Measurements from ENCODE around the gene DMXL1. TPM values are rescaled to one million over a fixed set of nuclear protein-coding genes. Genes with fewer than 3 reads are reported as not detected.

The DMXL1 gene
- total RNA-seq, 1 donor from 2014 or later: 33.1 TPM

DNA sequence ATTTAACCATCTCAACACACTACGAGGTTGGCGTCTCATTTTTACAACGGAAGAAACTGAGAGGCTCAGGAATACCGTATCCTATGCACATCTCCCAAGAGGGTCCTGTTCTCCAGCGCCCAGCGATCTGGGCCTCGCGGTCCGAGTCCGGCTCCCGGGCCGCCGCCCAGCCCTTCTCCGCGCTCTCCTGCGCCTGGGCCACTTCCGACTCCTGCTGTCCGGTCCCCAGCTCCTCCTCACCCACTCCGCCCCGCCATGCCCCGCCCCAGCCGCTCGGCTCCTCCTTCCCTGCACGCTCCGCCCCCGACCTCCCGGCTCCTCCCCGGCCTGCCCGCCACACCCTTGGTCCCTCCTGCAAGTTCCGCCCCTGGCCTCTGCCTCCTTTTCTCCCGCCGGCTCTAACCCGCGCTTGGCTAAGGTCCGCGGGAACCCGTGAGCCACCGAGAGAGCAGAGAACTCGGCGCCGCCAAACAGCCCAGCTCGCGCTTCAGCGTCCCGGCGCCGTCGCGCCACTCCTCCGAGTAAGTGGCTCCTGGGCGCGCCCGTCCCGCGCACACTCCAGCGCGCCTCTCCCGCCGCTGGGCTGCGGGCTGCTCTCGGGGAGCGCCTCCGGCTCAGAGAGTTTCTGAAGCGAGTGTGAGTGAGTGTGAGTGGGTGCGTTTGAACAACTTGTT is 197.6 kb downstream of the DMXL1 start:
- DNase-seq (ENCODE audit: extremely low read depth, low read depth, low spot score): no peak

- DNase-seq (ENCODE audit: extremely low read depth, low read depth, low spot score): no peak
Observed at GRCh38 chr5:119269061-119269944, 198.4 kb downstream of the DMXL1 start.

- no peak for DNase-seq (ENCODE audit: extremely low read depth, low read depth, low spot score)
Observed at GRCh38 chr5:119270121-119270565, 199.3 kb downstream of the DMXL1 start.

DNA sequence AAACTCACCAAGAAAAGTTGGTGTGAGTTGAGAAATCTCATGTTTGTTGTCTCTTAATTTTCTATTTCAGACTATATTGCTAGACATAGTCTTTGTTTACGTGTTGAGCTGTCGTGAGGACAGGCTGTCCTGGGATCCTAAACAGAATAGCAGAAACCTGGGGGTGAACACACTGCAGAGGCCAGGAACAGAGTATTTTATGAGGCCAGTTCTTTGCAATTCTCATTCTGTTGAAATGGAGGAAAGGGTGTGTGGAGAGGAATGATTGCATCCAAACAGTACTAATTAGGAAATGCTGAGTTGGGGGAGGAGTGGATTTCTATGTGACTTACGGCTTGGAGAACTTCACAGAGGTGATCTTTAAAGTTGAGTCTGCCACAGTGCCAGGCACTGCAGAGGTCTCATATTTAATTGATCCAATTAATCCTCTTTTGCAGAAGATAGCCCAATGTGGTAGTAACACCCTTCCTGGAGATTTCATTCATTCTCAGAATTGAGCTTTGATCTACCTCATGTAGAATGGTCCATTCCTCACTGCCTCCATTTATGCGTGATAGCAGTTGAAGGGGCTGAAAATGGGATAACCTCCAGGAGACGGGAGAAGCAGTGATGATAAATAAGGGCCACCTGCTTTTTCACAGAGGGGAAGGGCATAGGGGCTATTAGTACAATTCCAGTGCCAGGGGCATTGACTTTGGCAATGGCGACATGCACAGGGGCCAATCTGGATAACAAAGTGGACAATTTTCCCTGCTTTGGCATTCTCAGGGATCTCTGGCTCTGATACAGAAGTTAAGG is 200.3 kb downstream of the DMXL1 start:
- DNase-seq (ENCODE audit: extremely low read depth, low read depth, low spot score): no peak

DNA sequence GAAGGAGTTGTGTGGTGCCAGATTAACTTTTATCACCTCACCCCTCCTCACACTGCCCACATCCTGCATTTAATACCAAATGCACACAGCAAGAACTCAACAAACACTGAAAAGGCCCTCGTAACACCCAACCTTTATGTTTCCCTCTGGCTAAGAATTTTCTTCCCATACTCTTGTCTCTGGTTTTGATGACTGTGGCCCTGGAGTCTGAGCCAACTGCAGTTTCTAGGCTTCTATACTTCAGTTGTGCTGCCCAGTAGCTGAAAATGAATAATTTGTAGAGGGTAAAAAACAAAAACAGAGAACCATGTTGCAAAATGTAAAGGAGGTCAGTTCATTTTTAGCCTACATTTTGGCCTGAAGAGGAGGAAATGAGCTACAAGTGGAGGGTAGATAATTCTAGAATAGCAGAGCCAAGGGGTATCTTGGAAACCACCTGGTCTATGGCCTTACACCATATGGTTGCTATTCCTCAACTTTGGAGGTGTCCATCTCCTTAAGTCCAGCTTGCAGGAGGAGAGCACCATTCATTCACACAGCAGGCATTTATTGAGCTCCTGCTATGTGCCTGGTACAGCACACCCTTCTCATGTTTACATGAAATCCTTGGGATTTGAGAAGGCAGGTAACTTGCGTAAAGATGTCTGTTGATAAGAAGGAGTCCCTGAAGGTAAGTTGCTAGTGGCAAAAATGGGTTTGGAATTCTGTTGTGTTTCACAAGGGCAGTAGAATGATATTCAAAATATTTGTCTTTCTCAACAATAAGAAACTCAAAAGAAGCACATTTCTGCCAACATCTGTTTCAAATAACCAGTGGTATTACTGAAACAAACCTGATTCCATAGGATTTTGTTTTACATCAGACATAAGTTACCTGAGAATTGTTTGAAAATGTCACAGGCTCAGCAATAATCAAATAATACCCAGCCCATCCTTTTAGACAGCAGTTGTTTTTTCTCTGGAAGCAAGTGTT is 201.2 kb downstream of the DMXL1 start:
- no peak for DNase-seq (ENCODE audit: extremely low read depth, low read depth, low spot score)

DNA sequence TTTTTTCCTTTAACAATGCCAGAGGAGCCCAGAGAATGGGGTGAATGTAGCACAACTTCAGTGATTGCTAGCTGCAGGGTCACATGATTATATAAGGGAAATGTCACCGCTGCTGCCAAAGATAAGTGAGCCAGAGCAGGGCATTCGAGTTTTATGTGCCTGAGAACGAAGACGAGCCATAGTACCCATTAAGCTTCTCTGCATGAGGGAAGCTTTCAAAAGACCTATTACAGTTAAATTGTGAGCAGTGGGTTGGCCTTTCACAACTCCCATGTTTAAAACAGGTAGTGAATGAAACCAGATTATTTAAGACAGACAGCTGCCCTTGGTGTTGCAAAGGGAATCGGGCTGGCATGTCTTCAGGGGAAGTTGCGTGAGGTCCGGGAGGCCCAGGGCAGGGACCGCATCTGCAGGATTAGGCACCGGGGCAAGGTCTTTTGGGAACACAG is 202.5 kb downstream of the DMXL1 start:
- no peak for DNase-seq (ENCODE audit: extremely low read depth, low read depth, low spot score)

DNA sequence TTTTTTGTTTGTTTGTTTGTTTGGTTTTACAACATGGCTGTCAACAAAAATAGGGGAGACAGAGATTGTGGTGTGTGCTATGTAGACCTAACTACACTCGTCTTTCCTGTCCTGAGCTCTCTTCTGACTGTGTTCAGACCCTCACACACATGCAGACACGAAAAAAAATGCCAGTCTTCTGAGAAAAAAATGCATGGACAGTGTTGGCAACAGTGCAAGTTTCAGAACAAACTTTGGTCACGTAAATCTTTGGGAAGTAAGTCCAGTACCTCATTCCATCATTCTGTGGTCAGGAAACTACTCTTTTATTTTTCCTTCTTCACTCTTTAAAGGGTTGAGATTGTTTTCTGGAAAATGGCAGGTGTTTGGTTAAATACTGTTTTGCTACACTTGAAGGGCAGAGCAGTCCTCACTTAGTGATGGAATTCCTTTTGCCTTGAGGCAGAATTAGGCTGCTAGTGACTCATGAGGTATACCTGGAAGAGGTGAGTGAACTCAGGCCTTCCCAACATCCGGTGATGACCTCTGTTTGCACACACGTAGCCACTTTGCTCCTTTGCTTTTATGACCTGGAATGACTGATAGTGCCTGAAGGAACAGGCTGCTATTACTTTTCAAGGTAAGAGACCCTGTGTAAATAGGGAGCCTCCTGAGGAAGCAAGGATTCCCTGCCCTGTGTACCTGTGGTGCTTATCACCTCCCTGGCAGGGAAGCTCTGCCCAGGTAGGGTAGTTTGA is 203.3 kb downstream of the DMXL1 start:
- no peak for DNase-seq (ENCODE audit: extremely low read depth, low read depth, low spot score)

DNA sequence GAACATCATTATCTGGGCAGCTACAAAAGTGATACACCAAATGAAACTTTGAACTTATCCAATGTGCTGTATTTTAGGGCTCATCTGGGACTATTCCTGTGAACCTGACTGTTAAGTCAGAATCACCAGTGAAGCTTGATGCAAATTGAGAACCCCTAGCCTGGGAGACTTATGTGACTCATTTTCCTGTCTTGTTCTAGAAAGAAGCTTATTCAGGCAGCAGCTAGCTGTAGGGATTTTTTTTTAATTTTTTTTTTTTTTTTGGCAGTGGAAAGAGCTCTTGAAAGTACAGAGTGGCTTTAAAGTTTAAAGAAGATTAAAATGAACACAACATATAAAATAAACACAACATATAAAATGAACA is 203.9 kb downstream of the DMXL1 start:
- DNase-seq (ENCODE audit: extremely low read depth, low read depth, low spot score): no peak

- DNase-seq (ENCODE audit: extremely low read depth, low read depth, low spot score): no peak
Observed at GRCh38 chr5:119275146-119275545, 204.3 kb downstream of the DMXL1 start.

DNA sequence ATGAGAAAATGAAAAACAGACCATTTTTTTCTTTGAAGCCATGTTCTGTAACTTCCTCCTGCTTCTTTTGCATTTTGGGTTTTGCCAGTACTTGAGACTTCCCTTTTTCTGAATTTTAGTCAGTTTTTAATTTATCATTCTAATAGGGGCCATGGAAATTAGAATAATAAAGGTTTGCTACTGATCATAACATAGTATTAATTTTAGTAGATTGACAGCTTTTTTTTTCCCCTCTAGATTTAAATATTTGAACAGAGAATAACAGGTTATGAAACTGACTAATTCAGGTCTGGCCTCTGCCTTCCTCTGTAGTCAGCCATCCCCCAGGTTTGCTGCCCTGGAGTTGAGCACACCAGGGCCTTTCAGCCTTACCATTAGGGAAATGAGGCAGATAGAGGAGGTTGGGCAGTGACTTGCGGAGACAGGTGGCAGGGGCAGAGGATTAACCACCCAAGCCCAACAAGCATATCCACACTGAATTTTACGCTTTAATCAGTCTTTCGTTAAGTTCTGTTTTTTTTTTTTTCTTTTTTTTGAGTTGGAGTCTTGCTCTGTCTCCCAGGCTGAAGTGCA is 204.8 kb downstream of the DMXL1 start:
- DNase-seq (ENCODE audit: extremely low read depth, low read depth, low spot score): no peak

DNA sequence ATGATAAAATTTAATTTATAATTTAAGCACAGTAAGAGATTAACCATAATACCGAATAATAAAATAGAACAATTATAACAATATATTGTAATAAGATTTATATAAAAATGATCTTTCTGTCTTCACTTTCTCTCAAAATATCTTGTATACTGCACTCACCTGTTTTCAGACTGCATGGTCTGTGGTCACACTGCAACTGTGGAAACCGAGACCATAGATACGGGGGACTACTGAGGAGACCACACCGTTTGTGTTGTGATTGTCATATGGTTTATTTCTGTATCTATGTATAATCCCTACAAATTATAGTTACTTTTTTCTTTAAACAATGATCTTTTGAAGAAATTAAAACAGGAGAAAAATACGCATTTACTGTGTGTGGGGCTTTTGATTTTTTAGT is 206.1 kb downstream of the DMXL1 start:
- no peak for DNase-seq (ENCODE audit: extremely low read depth, low read depth, low spot score)

DNA sequence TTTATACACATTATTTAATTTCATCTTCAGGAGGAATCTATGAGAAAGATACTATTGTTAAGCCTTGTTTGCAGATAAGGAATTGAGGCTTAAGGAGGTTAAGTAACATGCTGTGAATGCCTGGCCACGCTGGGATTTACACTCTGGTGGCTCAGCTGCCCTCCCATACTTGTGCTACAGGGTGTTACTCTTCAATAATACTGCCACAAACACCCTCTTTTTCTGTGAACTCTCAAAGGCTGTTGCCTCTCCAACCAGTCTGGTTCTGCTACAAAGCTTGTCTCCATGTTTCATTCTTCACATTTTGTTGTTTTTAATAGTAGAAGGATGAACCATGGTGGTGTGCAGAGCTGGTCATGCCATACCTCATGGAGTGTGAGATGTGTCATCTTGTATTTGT is 208.2 kb downstream of the DMXL1 start:
- no peak for DNase-seq (ENCODE audit: extremely low read depth, low read depth, low spot score)

DNA sequence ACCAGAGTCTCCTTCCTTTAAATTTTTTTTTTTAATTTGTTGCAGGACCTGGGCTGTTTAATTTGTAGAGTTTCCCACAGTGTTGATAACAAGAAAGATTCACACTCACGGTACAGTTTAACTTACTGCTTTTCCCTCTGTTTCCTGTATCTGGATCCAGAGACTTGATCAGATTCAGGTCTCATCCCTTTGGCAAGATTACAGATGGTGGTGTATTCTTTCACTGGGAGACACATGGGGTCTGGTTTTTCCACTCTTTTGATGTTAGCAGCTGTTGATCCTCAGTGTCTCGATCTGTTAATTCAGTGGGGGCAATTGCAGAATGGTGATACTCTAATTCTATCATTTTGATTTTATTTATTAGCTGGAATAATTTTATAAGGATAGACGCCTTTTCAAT is 209.5 kb downstream of the DMXL1 start:
- no peak for DNase-seq (ENCODE audit: extremely low read depth, low read depth, low spot score)

- no peak for DNase-seq (ENCODE audit: extremely low read depth, low read depth, low spot score)
Observed at GRCh38 chr5:119282628-119283027, 211.7 kb downstream of the DMXL1 start.

- DNase-seq (ENCODE audit: extremely low read depth, low read depth, low spot score): no peak
Observed at GRCh38 chr5:119284031-119284430, 213.1 kb downstream of the DMXL1 start.

DNA sequence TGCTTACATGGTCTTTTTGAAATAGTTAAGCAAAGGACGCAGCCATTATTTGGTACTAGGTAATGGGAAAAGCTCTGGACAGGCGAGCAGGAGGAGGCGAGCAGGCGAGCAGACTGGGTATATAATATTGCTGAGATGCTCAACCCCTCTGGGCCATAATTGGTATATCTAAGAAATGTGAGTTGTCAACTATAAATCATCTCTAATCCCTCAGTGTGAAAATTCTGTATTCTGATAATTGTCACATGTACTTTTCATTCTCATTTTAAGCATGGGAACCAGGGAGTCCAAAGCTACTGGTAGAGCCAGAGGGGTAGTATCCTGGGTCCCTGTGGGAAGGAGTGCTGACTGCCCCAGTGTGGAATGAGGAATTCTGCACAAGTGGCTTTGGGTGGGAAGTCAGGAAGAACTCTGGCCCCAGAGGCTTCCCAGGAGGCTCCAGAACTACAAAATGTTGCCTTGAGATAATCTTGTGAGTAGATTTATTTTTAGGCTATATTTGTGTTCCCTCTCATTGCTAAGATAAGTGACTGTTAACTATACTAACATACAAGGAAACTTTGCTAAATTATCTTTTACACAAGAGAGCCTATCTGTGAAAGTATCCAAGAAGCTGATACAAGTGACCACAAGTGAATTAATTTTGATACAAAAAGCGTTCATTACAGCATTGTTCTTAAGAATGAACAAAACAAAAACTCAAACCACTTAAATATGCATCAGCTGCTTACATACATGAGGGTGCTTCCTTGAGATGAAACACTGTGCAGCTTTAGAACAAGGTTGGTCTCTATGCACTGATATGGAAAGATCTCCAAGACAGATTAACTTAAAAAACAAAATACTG is 214.4 kb downstream of the DMXL1 start:
- DNase-seq (ENCODE audit: extremely low read depth, low read depth, low spot score): no peak

DNA sequence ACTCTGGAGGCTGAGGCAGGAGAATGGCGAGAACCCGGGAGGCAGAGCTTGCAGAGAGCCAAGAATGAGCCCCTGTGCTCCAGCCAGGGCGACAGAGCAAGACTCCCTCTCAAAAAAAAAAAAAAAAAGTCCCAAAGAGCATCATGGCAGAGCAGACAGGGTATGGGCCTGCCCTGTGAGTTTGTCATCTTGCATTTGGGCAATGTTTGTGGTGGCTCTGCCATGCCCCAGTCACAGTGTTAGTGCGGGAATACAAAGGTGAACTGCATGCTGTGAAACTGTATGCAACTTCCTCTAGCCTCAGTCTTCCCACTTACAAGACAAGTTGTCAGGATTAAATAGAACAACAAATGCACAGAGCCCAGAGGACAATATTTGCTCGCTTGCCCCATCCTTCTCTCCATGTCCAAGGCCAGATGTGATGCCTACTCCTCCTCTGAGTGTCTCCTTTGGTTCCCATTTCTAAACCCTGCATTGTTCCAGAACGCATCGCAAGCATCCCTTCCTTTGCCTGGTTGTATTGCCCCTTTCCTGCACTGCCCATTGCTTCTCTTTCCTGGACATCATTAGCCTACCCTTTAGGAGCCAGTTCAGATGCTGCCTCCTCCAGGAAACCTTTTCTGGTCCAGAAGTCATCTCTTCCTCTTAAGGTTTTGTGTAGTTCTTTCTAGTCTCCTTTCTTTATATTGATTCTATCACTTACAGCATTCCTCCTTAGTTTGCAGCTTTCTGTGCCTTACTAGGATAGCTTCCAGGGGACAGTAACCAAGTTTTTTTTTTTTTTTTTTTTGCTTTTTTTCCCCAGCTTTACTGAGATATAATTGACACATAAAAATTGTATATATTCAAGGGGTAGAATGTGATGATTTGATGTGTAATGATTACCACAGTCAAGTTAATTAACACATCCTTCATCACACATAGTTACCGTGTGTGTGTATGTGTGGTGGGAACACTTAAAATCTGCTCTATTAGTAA is 215.9 kb downstream of the DMXL1 start:
- DNase-seq (ENCODE audit: extremely low read depth, low read depth, low spot score): no peak
